Upper lobe of left lung (tissue), 4 donors: ENCODE measurements around the gene FNDC3A.

Experiments
- POLR2A ChIP-seq, 4 donors: fragments of 450-650 bp; IDR thresholded peaks; one replicate each; pipeline ENCODE4 v1.5.1; 2016 to 2017; ENCODE audit warnings: antibody characterized with exemption in 4 of 4, mild to moderate bottlenecking in 2 of 4
- POLR2AphosphoS5 ChIP-seq, 2 donors: sonication (generic); formaldehyde crosslinking; IDR thresholded peaks; one replicate each; pipeline ENCODE4 v1.5.1; 2017; ENCODE audit warnings: antibody characterized with exemption in 2 of 2
- TF ChIP-seq, protein P1 (sequence below), 6 experiments: fragments of 450-650 bp in 4 of 6; fragments of 200-600 bp in 2 of 6; sonication (generic) in 2 of 6; IDR thresholded peaks; one replicate each; pipeline ENCODE4 v1.5.1; 2016 to 2019; ENCODE audit warnings: antibody characterized with exemption in 6 of 6

DNA sequence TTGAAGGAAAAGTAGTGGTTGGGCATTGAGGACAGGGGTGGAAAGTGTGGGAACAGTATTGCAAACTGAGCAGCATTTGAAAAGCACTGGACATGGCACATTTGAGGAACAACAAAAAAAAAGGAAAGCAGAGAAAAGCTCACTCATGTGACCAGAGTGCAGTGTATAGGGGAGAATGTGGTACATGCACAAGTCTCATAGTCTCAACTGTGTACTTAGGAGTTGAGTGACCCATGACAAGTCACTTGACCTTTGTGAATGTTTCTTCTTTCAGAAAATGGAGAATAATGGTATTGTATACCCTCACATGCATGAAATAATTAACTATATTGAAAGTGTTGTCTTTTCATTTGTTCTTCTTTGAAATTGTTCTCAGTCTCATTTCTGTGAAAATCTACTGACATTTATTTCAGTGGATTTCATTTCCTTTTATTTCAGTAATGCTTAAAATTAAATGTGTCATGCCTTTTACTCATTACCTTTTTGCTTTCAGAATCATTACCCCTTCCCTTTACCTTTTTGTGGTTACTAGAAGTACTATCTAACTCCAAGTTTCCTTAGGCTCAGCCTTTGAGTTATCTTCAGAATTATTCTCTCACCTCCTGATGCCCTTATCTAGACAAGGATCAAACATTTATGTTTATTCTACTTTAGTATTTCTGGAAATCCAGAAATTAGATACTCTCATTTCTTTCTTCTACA lies 165.3 kb downstream of the FNDC3A start:
- no peak for TF ChIP-seq POLR2AphosphoS5 (IDR thresholded peaks at IDR 0.05)
- TF ChIP-seq, protein P1, sequence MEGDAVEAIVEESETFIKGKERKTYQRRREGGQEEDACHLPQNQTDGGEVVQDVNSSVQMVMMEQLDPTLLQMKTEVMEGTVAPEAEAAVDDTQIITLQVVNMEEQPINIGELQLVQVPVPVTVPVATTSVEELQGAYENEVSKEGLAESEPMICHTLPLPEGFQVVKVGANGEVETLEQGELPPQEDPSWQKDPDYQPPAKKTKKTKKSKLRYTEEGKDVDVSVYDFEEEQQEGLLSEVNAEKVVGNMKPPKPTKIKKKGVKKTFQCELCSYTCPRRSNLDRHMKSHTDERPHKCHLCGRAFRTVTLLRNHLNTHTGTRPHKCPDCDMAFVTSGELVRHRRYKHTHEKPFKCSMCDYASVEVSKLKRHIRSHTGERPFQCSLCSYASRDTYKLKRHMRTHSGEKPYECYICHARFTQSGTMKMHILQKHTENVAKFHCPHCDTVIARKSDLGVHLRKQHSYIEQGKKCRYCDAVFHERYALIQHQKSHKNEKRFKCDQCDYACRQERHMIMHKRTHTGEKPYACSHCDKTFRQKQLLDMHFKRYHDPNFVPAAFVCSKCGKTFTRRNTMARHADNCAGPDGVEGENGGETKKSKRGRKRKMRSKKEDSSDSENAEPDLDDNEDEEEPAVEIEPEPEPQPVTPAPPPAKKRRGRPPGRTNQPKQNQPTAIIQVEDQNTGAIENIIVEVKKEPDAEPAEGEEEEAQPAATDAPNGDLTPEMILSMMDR (IDR thresholded peaks at IDR 0.05), result no peak
- TF ChIP-seq POLR2A (IDR thresholded peaks at IDR 0.05), result no peak
